Measurements from ENCODE around the gene ROBO1.
A peak's percentile ranks its signal among the peaks of the same experiment; 100 is the strongest.

ROBO1 gene

GRCh38 chr3:78963771-78964170 is 804.0 kb downstream of the ROBO1 start:
- no peak for DNase-seq

GRCh38 chr3:78957456-78957855 is 810.3 kb downstream of the ROBO1 start:
- DNase-seq = no peak

GRCh38 chr3:78951342-78951945 is 816.4 kb downstream of the ROBO1 start:
- no peak for DNase-seq

GRCh38 chr3:78941587-78941986 is 826.2 kb downstream of the ROBO1 start:
- no peak for DNase-seq

GRCh38 chr3:78940626-78941025 is 827.2 kb downstream of the ROBO1 start:
- no peak for DNase-seq

DNA sequence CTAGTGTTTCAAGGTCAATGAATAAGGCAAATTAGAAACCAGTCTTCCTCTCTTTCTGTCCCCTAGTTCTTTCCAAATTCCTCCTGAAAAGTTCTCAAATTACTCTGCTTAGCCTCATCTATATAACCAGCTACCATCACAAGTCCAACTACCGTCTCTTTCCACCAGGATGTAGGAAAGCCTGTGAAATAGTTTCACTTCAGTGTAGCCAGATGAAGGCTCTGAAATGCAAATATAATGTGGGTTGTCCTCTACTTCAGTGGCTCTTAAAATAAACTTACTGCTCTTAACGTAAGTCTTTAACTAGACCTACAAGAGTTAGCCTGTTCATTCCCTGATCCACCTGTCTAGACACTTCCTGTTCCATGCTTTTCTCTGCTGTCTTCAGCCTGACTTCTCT is 827.7 kb downstream of the ROBO1 start:
- DNase-seq = no peak

GRCh38 chr3:78937475-78937874 is 830.3 kb downstream of the ROBO1 start:
- DNase-seq = no peak

DNA sequence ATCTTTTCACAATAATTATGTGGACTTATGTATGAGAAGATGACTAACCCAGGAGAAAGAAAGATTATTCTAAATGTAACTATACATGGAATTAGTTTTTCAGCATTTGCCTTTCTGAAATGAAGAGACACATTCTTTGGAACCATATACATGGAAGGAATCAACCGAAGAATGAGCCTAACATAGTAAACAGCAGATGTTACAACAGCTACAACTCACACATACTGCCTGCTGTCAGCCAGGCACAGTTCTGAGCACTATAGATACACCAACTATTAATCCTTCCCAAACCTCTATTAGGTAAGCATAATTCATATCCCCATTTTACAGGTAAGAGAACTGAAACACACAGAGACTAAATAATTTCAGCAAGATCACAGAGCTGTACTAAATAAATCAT is 840.0 kb downstream of the ROBO1 start:
- no peak for DNase-seq

GRCh38 chr3:78926523-78926922 is 841.3 kb downstream of the ROBO1 start:
- DNase-seq = no peak

- no peak for DNase-seq
These were observed 843.1 kb downstream of the ROBO1 start for GRCh38 chr3:78924711-78925110.

DNA sequence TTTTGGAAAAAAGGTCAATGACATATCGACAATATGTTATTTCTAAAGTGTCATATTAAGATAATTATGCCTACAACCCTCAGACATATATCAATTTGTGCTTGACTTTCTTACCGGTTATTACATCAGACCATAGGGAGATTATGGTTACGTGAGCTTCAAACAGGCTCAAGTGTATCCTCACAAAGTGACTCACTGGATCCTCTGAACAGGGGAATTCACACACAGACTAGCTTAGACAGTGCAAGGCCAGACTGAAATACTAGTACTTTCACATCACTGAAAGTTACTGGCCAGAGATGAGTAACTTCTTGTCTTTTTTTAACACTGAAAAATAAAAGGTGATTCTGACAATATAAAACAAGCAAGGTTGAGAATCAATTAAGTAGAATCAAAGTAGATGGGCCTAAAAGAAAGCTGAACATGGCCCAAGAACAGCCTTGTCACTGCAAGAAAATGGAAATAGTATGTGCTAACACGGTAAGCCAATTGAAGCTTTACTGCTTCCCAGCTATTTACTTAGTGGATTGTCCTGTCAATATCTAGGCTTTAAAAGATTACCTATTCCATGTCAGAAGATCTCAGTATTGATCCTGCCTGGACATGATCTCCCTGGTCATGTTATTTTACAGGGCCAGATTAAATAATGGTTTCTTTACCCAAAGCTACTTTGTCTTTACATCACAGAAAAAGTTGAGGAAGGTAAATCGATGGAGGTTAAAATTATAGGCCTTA is 848.6 kb downstream of the ROBO1 start:
- DNase-seq = no peak

- DNase-seq = no peak
These were observed 849.3 kb downstream of the ROBO1 start for GRCh38 chr3:78918361-78919020.

DNA sequence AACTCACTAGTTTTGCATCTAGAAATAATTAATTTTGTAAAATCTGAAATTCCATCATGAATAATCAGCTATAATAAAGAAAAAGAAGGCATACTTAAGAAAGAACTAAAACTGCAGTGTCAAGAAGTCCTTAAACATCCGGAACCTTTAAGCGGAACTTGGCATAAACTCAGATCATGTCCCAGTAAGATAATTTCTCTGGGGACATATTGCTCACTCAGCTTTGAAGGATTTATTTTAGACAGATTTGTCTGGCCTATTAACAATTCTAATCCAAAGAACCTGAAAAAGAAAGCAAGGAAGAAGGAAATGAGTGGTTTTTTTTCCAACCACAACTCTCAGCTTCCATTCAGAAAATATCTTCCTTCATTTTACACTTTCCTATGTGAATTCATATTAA is 850.3 kb downstream of the ROBO1 start:
- DNase-seq = no peak

- no peak for DNase-seq
These were observed 854.1 kb downstream of the ROBO1 start for GRCh38 chr3:78913711-78914110.

DNA sequence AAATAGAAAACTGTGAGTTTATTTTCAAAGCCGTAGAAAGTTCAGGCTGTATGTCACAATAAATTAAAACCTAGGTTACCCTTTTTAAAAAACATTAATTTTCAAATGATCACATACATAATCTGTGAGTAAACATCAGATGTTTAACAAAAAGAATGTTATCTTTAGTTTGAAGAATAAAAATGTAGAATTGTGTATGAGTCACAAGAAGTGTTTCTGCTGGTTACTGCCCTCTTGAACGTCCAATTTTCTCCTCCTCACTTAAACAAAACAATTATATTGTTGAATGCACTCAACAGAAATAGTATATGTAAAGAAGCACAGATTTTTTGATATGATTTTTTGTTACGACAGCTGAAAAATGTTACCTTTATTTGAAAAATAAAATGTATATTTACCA is 855.1 kb downstream of the ROBO1 start:
- DNase-seq = no peak

DNA sequence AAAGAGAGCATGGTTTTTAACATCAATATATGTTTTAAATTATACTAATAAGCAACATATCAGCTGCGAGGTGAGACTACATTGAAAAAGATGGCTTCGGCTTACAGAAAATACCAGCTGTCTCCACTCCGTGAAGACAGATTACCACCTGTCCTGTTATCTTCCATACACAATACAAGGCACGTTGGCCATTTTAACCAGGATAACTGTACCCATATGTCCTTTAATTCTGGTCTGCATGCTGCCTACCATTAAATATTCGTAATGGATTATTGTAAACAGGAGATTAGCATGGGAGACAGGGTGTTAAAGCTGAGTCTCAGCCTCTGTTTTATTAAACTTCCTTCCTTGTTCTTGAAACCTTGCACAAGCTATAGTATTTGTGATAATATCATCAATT is 855.5 kb downstream of the ROBO1 start:
- no peak for DNase-seq

DNA sequence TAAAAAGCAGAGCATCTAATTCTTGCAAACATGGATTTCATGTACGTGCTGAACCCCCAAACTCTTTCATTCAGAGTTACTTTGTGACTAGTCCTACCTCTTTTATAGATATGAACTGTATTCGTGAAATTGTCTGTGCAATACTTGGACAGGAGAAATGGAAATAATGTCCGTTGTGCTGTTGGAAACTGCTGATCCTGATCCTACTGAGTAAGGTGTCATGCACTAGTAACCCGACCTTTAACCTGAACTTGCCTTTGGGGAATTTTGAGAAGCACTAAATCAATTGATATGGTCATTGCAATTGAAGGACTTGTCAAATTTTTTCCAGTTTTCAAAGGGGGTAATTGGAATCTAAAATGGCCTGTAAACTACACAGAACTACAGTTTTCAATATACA is 856.4 kb downstream of the ROBO1 start:
- no peak for DNase-seq

GRCh38 chr3:78908236-78908635 is 859.6 kb downstream of the ROBO1 start:
- no peak for DNase-seq

DNA sequence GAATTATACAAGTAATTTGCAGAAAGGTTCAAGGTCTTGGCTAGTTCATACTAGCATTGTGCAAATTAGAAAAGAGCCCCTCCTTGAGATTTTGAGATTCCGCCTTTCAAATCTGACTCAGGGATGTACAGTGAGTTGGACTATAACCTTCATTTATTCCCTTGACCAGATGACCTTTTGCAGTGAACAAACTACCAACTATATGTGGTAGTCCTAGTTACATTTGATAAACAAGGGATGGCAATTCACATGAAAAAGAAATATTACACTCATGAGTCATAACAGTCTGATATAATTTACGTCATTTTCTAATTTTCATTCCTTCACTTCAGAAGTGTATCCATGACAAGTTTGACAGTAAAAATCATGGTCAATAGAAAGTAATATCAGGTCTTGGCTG is 860.4 kb downstream of the ROBO1 start:
- no peak for DNase-seq

GRCh38 chr3:78906930-78907329 is 860.9 kb downstream of the ROBO1 start:
- DNase-seq = peak; percentile 54 to 71

DNA sequence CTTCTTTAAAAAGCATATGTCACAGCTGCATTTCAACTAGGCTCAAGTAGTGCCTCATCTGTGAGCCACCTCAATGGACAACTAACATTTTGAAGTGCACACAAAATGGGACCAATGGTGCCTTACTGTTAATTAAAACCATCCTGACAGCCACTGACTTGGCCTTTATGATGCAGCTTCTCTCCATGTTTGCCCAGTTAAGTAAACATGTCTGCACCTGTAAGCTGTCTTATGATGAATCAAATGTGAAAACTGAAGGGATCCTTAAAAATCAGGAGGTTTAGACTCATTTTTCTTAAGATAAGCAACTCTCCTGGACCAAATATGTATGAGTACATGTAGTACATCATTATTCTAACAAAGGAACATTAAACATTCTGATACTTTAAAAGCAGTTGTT is 861.6 kb downstream of the ROBO1 start:
- DNase-seq = peak in 1 of 2 experiments; percentile 5

- no peak for DNase-seq
These were observed 862.1 kb downstream of the ROBO1 start for GRCh38 chr3:78905700-78906099.

DNA sequence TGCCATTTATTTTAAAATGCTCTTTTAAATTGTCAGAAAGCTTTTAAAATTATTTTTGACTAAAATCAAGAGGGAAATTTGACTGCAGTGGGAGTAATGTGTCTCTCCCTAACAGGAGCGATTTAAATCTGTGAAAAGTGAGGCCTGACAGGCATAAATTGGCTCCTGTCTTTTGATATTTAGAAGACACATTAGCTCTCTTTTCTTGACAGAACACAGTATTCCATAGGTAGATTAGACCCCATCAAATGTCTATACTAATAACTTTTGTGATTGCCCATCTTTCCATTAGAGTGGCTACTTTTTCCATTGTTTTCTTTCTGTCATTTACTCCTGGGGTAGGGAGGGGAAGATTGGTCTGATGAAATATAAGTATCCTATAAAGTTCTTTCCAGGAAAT is 866.3 kb downstream of the ROBO1 start:
- DNase-seq = no peak

DNA sequence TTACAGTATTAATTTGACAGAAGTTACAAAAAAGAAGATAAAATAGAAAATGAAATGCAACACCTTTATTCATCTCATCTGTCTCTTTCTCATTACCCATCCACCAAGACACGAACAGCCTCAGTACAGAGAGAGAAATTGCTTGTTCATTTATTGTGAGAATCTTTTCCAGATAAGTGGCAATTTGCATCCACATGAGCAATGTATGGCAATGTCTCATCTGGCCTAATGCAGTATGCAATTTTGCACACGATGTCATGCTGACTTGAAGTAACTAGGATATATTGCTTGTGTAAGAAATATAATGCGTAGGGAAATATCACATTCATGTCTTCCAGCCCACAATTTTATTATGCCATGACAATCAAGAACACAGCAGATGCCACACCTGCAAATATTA is 866.9 kb downstream of the ROBO1 start:
- no peak for DNase-seq
